Prostate gland (tissue), 2 donors: ENCODE measurements around the gene GALNS.

Experiments used
- CTCF ChIP-seq, 4 experiments: fragments of 200-600 bp in 2 of 4; fragments of 450-650 bp in 2 of 4; sonication (generic) in 2 of 4; IDR thresholded peaks; 1 replicate in 3 of 4; 2 replicates in 1 of 4; pipeline ENCODE4 v1.5.1; 2016 to 2019; ENCODE audit warnings: antibody characterized with exemption in 4 of 4, mild to moderate bottlenecking in 2 of 4, moderate library complexity in 2 of 4
- POLR2A ChIP-seq: fragments of 450-650 bp; IDR thresholded peaks from one replicate; pipeline ENCODE4 v1.6.1; 2016; ENCODE audit warnings: antibody characterized with exemption, mild to moderate bottlenecking

- TF ChIP-seq POLR2A = no peak
- no peak for TF ChIP-seq CTCF (IDR thresholded peaks at IDR 0.05)
These were observed 49.6 kb downstream of the GALNS start for GRCh38 chr16:88807142-88807625.
